Panc1 (cell line): ENCODE data around the gene NEGR1. TPM values are rescaled to one million over a fixed set of nuclear protein-coding genes. Genes with fewer than 3 reads are reported as not detected.

Source experiments
- ATAC-seq: fragments of 200-7000 bp; cut with Tn5 transposase; 2 replicates; pipeline ENCODE4 v1.9.1; 2020; ENCODE audit warnings: mild to moderate bottlenecking, moderate library complexity
- BruUV-seq: library from RNA; stranded (reverse); fragments of 400-500 nt; replicated peaks from 2 replicates; lab custom pipeline; 2021; lab: Mats Ljungman, UMichigan
- CTCF ChIA-PET: fragments of 300-600 bp; sonication (Branson Sonifier 250); formaldehyde crosslinking; loops from one replicate; lab custom pipeline; 2022; ENCODE audit warnings: antibody characterized with exemption; lab: Charles Lee
- POLR2A ChIA-PET: fragments of 300-600 bp; sonication (Branson Sonifier 250); formaldehyde crosslinking; loops from one replicate; lab custom pipeline; 2022; ENCODE audit warnings: antibody characterized with exemption; lab: Charles Lee
- DNase-seq: peaks from one replicate; pipeline ENCODE4 v3.0.0-alpha.2; 2010; ENCODE audit warnings: low read depth, low spot score
- H3K27ac ChIP-seq: 2 replicates; pipeline ENCODE4 v1.5.1; 2011; ENCODE audit warnings: mild to moderate bottlenecking, low read length, inconsistent platforms
- H3K27me3 ChIP-seq: fragments of 200-500 bp; sonication (Bioruptor generic); 2 replicates; pipeline ENCODE4 v1.6.0; 2014; ENCODE audit warnings: low read length, inconsistent platforms; ENCODE audit not compliant: control insufficient read depth, insufficient read depth
- H3K36me3 ChIP-seq: fragments of 200-500 bp; sonication (Bioruptor generic); 2 replicates; pipeline ENCODE4 v1.5.1; 2014; ENCODE audit warnings: inconsistent platforms, mild to moderate bottlenecking, low read length, moderate library complexity; ENCODE audit not compliant: control insufficient read depth, insufficient read depth
- H3K4me1 ChIP-seq: 2 replicates; pipeline ENCODE4 v1.5.1; 2011; ENCODE audit warnings: inconsistent platforms, mild to moderate bottlenecking, low read length, moderate library complexity; ENCODE audit not compliant: control insufficient read depth, insufficient read depth
- H3K4me3 ChIP-seq, 2 experiments: 2 replicates each; pipeline ENCODE4 v1.5.1; 2011 to 2012; ENCODE audit warnings: low read depth in 2 of 2, low read length in 2 of 2, mild to moderate bottlenecking in 2 of 2, inconsistent platforms in 1 of 2, moderate library complexity in 1 of 2
- H3K9me3 ChIP-seq: fragments of 200-500 bp; sonication (Bioruptor generic); 2 replicates; pipeline ENCODE4 v1.5.1; 2014; ENCODE audit warnings: low read depth, mild to moderate bottlenecking, inconsistent platforms, low read length, moderate library complexity; ENCODE audit not compliant: control insufficient read depth, insufficient read depth
- CTCF ChIP-seq: fragments of 450-650 bp; IDR thresholded peaks from 2 replicates; pipeline ENCODE4 v1.5.1; 2017; ENCODE audit warnings: mild to moderate bottlenecking
- POLR2AphosphoS5 ChIP-seq: IDR thresholded peaks from 2 replicates; pipeline ENCODE4 v1.6.1; 2012; ENCODE audit warnings: mild to moderate bottlenecking, low read depth, low read length, moderate library complexity
- REST ChIP-seq, 2 experiments: IDR thresholded peaks; 2 replicates each; pipeline ENCODE4 v1.6.1; 2011 to 2012; ENCODE audit warnings: low read depth in 2 of 2, control low read depth in 1 of 2, low read length in 1 of 2, mild to moderate bottlenecking in 1 of 2, moderate library complexity in 1 of 2; ENCODE audit not compliant: insufficient read depth in 1 of 2
- SIN3A ChIP-seq: IDR thresholded peaks from 2 replicates; pipeline ENCODE4 v1.6.1; 2012; ENCODE audit warnings: low read depth, mild to moderate bottlenecking, low read length, moderate library complexity, borderline replicate concordance; ENCODE audit not compliant: insufficient read depth
- TCF7L2 ChIP-seq: IDR thresholded peaks from 2 replicates; pipeline ENCODE4 v1.6.1; 2011; ENCODE audit warnings: mild to moderate bottlenecking, low read depth, low read length, inconsistent platforms
- in situ Hi-C: cut with HindIII; loops from 2 replicates; pipeline ENCODE4 v1.10.0; 2016; ENCODE audit warnings: low sequenced_read_pairs, low pct_unique_long_range_greater_than_20kb
- intact Hi-C: fragments of 100-400 bp; cut with micrococcal nuclease; formaldehyde crosslinking; loops from one replicate; pipeline ENCODE4 v1.10.0; 2022; ENCODE audit not compliant: unreplicated experiment
- total RNA-seq: library from RNA; stranded (reverse); gene quantifications from one replicate; pipeline ENCODE4 v1.2.1, GENCODE V29; 2021; ENCODE audit not compliant: unreplicated experiment

Gene NEGR1
- total RNA-seq, 1 experiment from 2014 or later = 2.7 TPM

DNA sequence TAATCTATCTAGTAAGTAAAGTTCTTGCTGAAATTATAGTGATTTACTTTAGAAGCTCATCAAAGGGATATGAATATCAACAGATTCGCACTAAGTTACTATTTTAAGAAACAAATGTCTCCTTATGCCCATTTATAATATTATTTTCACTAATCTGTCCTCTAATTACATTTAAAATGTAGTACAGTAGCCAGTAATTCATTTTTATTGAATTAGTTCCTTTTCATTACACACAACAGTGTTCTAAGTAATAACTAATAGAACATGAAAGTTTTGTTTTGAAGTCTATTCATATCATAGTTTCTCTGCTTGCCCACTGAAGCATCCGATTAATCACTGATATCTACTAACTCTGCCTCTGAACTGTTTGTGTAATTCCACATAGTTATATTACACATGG lies 225.8 kb downstream of the NEGR1 start:
- Histone ChIP-seq H3K4me3 (no peak overlapping the region), H3K4me1 (no peaks in the 10 kb centered on the region), H3K27me3 (no peaks in the 10 kb centered on the region), H3K36me3 (no peaks in the 10 kb centered on the region), H3K27ac (no peak overlapping the region), H3K9me3 (no peaks in the 10 kb centered on the region)
- no TSS peak for BruUV-seq
- ChIA-PET CTCF (no interaction called here), POLR2A (interaction anchor here (0.5 kb wide), 1 partner anchor 66 kb away, joined by 3 read pairs; no protein-coding TSS in a partner anchor)
- DNase-seq (no peak), ATAC-seq (no peak)
- in situ Hi-C loops (no loop called here), intact Hi-C loops (no loop called here)
- TF ChIP-seq REST (IDR thresholded peaks at IDR 0.05; ENCODE audit: insufficient read depth in 1 of 2, low read depth in 2 of 2, low read length in 1 of 2) = no peak
- TF ChIP-seq SIN3A = no peak
- TF ChIP-seq CTCF = no peak
- no peak for TF ChIP-seq POLR2AphosphoS5
- no peak for TF ChIP-seq TCF7L2

- in situ Hi-C loops = no loop called here
- BruUV-seq = no TSS peak
- no peak for ATAC-seq
Observed at GRCh38 chr1:72051538-72051937, 230.8 kb downstream of the NEGR1 start.

More at GRCh38 chr1:72051538-72051937, 230.8 kb downstream of the NEGR1 start:
- no peak overlapping the region for H3K4me3 ChIP-seq
- H3K4me1 ChIP-seq = no peaks in the 10 kb centered on the region
- H3K36me3 ChIP-seq = no peaks in the 10 kb centered on the region
- intact Hi-C loops = no loop called here
- H3K27ac ChIP-seq = no peak overlapping the region
- ChIA-PET POLR2A (no interaction called here), CTCF (no interaction called here)
- no peak for TF ChIP-seq POLR2AphosphoS5
- no peak for TF ChIP-seq REST (IDR thresholded peaks at IDR 0.05; ENCODE audit: insufficient read depth in 1 of 2, low read depth in 2 of 2, low read length in 1 of 2)
- TF ChIP-seq CTCF = no peak
- no peak for TF ChIP-seq SIN3A
- TF ChIP-seq TCF7L2 = no peak
- no peaks in the 10 kb centered on the region for H3K27me3 ChIP-seq
- H3K9me3 ChIP-seq = no peaks in the 10 kb centered on the region
- no peak for DNase-seq
